Glutamatergic neuron (in vitro differentiated cells): ENCODE data around the gene LRP2BP. TPM values are rescaled to one million over a fixed set of nuclear protein-coding genes. Genes with fewer than 3 reads are reported as not detected.

ENCODE experiments used
- DNase-seq: peaks from one replicate; pipeline ENCODE4 v3.0.0; 2022
- H3K27ac Mint-ChIP-seq: one replicate; pipeline ENCODE4 v1.8.0; 2020; ENCODE audit warnings: mild to moderate bottlenecking, mixed read lengths, inconsistent platforms; ENCODE audit not compliant: unreplicated experiment
- H3K27me3 Mint-ChIP-seq: one replicate; pipeline ENCODE4 v1.8.0; 2020; ENCODE audit warnings: mild to moderate bottlenecking, moderate library complexity, mixed read lengths, inconsistent platforms; ENCODE audit not compliant: unreplicated experiment
- H3K36me3 Mint-ChIP-seq: one replicate; pipeline ENCODE4 v1.8.0; 2020; ENCODE audit warnings: mild to moderate bottlenecking, mixed read lengths, inconsistent platforms; ENCODE audit not compliant: unreplicated experiment
- H3K4me1 Mint-ChIP-seq: one replicate; pipeline ENCODE4 v1.8.0; 2020; ENCODE audit warnings: mild to moderate bottlenecking, low read depth, mixed read lengths, inconsistent platforms; ENCODE audit not compliant: unreplicated experiment
- H3K4me3 Mint-ChIP-seq: one replicate; pipeline ENCODE4 v1.8.0; 2020; ENCODE audit warnings: mild to moderate bottlenecking, mixed read lengths, inconsistent platforms; ENCODE audit not compliant: unreplicated experiment
- H3K9me3 Mint-ChIP-seq: one replicate; pipeline ENCODE4 v1.8.0; 2020; ENCODE audit warnings: mild to moderate bottlenecking, moderate library complexity, mixed read lengths, inconsistent platforms; ENCODE audit not compliant: unreplicated experiment
- CTCF ChIP-seq: fragments of 200-600 bp; sonication (generic); IDR thresholded peaks from one replicate; pipeline ENCODE4 v1.5.0; 2021; ENCODE audit not compliant: partially characterized antibody, unreplicated experiment
- total RNA-seq: library from RNA; stranded (reverse); fragmentation: NEBNext Ultra II Directional; extraction: Animal tissue kit (Norgen Biotek cat#: 25700); gene quantifications from one replicate; pipeline ENCODE4 v1.2.1, GENCODE V29; 2021; ENCODE audit not compliant: unreplicated experiment

The LRP2BP gene
- total RNA-seq, 1 donor from 2014 or later = 1.1 TPM

- peak overlapping the region; percentile 85 for H3K27ac Mint-ChIP-seq
Observed at GRCh38 chr4:185395956-185396723, 416 bp upstream of the LRP2BP start.

GRCh38 chr4:185394568-185395237 lies 1.0 kb downstream of the LRP2BP start:
- no peak for DNase-seq
- H3K4me3 Mint-ChIP-seq = peak overlapping the region; percentile 12
- H3K36me3 Mint-ChIP-seq = no peaks in the 10 kb centered on the region
- TF ChIP-seq CTCF = no peak
- H3K27me3 Mint-ChIP-seq = peaks cover 9% of the 10 kb centered on the region
- no peak overlapping the region for H3K27ac Mint-ChIP-seq
- peaks cover 7% of the 10 kb centered on the region for H3K9me3 Mint-ChIP-seq
- peaks cover 8% of the 10 kb centered on the region for H3K4me1 Mint-ChIP-seq

More at GRCh38 chr4:185395956-185396723, 416 bp upstream of the LRP2BP start:
- peak; percentile 95 for DNase-seq
- Mint-ChIP-seq H3K4me3 (peak overlapping the region; percentile 88), H3K4me1 (peaks cover 8% of the 10 kb centered on the region), H3K9me3 (peaks cover 7% of the 10 kb centered on the region), H3K27me3 (peaks cover 9% of the 10 kb centered on the region), H3K36me3 (no peaks in the 10 kb centered on the region)
- TF ChIP-seq CTCF = no peak

- Mint-ChIP-seq H3K27me3 (peaks cover 9% of the 10 kb centered on the region), H3K36me3 (no peaks in the 10 kb centered on the region), H3K27ac (no peak overlapping the region), H3K4me3 (no peak overlapping the region), H3K9me3 (peaks cover 7% of the 10 kb centered on the region), H3K4me1 (peaks cover 8% of the 10 kb centered on the region)
- TF ChIP-seq CTCF = no peak
- no peak for DNase-seq
Observed at GRCh38 chr4:185392156-185392555, 3.6 kb downstream of the LRP2BP start.

GRCh38 chr4:185390941-185391340 lies 4.8 kb downstream of the LRP2BP start:
- no peak for TF ChIP-seq CTCF
- H3K4me3 Mint-ChIP-seq = no peak overlapping the region
- H3K36me3 Mint-ChIP-seq = no peaks in the 10 kb centered on the region
- peaks cover 6% of the 10 kb centered on the region for H3K27me3 Mint-ChIP-seq
- peaks cover 7% of the 10 kb centered on the region for H3K9me3 Mint-ChIP-seq
- H3K27ac Mint-ChIP-seq = no peak overlapping the region
- peaks cover 8% of the 10 kb centered on the region for H3K4me1 Mint-ChIP-seq
- no peak for DNase-seq

- no peak overlapping the region for H3K4me3 Mint-ChIP-seq
- DNase-seq = no peak
- H3K27me3 Mint-ChIP-seq = peaks cover 2% of the 10 kb centered on the region
- no peak for TF ChIP-seq CTCF
- H3K36me3 Mint-ChIP-seq = no peaks in the 10 kb centered on the region
- H3K27ac Mint-ChIP-seq = no peak overlapping the region
- peaks cover 4% of the 10 kb centered on the region for H3K4me1 Mint-ChIP-seq
- H3K9me3 Mint-ChIP-seq = peaks cover 2% of the 10 kb centered on the region
Observed at GRCh38 chr4:185387957-185388356, 7.8 kb downstream of the LRP2BP start.
